ENCODE data around the gene NAPG. TPM values are rescaled to one million over a fixed set of nuclear protein-coding genes. Genes with fewer than 3 reads are reported as not detected.
"Not testable (repeated sequence)": the region's sequence is repeated elsewhere in the genome, so short reads cannot be mapped to it uniquely, and the experiment has no call there.

NAPG gene
- total RNA-seq, 1 donor from 2014 or later: 32.0 TPM

DNA sequence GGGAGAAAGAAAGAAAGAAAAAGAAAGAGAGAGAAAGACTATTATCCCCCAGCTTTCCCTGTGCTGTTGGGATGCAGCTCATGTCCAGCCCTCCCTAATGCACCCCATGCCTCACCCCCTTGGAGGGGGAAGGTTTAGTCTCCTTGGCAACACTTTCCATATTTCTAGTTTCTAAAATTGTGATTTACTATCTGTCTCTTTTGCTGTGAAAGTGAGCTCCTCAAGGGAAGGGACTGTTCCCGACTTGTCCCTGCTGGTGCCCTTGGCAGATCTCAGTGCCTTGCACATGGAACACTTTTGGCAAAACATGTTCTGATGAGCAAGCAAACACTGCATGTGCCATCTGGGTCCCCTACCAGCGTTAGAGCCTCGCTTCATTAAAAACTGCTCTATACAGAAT lies 11.7 kb upstream of the NAPG start:
- intact Hi-C loops (cut with micrococcal nuclease): no loop called here

DNA sequence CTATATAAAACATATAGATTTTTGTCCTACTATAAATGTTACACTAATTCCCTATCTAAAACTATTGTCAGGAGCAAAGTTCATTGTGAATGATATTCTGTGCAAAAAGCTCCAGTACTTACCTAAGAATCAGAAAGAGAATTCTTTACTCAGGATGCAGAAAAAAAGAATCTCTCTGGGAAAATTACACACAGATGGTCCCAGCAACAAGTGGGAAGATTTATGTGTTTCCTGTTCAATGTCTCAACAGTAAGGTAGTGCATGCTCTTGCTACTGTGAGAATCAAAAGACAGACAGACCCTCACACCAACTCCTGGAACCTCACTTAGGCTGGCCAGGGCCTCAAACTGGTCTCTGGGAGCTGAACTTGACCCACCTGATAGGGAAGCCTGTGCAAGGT lies 11.2 kb upstream of the NAPG start:
- intact Hi-C loops (cut with micrococcal nuclease): no loop called here

DNA sequence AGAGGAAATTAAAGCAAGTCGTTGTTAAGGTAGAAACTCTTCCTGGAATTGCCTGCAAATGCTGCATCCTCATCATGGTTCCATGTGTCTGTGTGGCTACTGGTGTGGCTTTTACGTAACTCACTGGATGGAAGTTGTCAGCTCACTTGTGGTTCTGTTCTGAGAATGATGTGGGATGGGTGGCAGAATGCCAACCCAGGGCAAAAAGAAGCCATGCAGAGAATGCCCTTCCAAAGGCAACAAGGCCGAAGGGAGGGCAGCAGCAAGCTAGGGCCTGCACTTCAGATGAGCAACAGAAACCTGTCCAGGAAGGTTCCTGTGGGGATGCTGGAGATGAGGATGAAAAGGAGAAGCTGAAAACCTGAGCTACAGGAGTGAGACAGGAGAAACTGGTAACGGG lies 10.4 kb upstream of the NAPG start:
- intact Hi-C loops (cut with micrococcal nuclease): no loop called here

DNA sequence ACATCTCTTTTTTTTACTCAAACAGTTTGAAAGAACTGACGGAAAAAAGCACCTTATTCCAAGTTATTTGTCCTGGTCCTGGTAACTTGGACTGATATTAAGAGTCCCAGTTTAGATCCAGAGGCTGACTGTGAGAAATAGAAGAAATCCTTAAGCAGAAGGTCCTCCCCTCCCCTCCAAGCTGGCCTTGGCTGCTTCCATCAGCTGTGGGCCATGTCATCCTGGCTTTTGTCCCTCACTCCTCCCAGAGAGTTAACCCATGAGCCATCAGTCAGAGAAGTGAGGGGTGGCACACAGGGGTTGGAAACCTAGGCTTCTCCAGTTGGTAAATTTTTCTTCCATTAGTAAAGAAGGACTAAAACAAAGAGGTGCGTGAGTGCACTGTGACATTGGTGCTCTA lies 9.7 kb upstream of the NAPG start:
- intact Hi-C loops (cut with micrococcal nuclease): no loop called here

DNA sequence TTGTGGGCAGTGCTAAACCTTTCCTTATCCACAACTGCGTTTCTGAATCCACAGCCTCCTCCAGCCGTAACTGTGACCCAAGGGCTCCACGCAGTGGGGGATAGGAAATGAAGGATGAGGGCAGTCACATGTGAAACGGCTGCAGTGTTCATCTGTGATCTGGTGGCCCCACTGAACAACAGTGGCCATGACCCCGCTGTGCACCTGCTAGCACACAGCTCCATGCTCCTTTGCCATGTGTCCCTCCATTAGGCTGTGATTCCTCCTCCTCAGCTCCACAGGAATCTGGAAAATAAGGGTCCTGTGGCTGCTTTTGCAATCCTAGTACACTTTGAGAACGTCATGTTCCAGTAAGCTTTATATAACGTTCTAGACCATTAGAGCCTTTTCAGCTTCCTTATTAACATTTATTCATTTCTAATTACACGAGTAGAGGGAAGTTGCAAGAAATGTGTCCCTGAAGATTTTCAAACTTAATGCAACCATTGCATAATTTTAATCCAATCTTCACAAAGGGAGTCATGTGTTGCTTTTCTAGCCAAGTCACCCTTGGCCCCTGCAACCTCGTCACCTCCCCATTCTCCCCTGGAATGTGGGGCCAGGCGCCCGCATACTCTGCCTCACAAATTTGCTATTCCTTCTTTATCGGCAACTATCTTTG lies 7.1 kb upstream of the NAPG start:
- intact Hi-C loops (cut with micrococcal nuclease): no loop called here

DNA sequence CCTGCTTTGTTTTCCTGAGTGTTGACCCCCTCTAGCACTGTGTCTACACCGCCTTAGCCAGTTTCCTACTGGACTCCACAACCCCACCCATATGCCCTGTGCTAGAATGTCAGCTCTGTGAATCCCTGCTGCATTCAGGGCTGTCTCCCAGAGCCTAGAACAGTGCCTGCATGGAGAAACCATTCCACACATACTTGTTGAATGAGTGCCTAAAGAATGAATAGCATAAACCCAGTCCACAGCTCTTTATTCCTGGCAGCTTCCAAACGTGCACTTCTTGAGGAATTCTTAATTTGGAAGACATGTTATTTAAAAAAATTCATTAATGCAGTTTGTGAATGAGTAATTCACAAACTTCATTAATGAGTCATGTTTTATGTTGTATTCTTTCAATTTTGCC lies 6.5 kb upstream of the NAPG start:
- intact Hi-C loops (cut with micrococcal nuclease): no loop called here

DNA sequence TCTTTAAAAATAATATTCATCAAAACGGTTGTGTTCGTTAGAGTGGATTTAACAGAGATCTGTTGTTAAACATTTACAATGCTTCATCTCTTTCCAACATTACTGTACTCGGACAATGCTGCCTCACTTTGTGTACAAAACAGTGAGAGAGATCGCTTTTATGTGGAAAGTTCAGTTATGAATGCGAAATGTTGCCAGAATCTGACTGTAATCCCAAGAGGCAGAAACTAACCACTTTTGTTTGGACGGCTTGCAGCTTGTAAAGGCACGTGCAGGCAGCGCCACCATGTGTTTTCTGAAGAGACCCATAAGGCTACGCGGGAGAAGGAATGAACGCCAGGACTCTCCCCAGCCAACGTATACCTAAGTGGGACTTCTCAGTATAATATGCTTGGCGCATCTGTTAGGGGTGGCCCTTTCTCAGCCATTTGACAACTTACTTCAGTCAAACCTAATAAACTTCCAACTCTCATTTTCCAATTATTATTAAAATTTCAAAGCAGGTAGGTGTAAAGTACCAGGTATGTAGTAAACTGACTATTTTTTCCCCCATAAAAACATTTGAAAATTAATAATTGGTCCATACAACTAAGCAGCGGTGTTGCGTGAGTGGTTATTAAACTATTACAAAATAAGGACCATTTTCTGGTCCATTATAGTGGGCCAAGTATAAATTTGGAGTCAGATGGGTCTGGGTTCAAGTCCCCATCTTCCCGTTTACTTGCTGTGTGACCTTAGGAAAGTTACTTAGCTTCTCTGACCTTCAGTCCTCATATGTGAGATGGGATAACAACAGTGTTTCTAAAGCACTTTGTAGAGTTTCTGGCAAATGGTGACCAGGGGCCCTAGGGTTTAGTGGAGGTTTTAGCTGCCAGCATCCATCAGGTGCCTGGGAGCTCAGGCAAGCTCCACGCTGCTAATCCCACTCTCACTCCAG lies 5.6 kb upstream of the NAPG start:
- intact Hi-C loops (cut with micrococcal nuclease): loop anchor here (1.0 to 10.0 kb wide), 3 partner anchors 265 to 1045 kb away; partner anchors contain the start of gene RALBP1

DNA sequence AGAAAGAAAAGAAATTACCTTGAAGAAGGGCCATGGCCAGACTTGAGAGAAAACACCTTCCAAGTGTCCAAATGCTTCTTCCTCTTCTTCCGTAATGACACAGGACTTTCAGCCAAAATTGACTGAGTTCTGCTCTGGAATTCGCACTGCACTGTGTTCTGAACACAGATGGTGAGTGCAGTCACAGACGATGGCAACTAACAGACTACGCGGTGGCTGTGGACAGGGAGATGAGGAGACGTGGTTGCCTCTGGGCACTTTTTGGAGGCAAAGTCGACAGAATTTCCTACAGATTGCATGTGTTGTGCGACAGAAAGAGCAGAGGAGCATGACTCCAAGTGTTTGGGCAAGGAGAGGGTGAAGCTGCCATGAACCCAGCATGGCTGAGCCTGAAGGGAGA lies 4.3 kb upstream of the NAPG start:
- intact Hi-C loops (cut with micrococcal nuclease): loop anchor here (10.0 kb wide), 2 partner anchors 263 to 1047 kb away; partner anchors contain the start of gene RALBP1

DNA sequence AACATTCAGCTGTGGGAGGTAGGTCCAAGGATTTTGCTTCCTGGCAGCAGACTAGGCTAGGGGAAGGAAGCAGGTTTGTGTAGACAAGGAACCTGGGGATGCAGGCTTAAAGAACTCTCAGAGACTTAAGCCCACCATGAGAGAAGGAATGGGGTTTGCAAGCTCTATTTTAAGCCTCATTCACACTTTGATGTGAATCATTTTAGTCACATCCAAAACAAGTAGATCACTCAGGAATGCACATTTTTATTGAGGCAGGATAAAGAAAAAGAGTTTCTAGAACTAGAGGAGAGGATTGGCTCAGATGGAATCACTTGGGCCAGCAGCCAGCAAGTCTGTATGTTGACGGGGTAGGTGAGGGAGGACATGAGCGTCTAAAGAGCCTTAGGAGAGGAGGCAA lies 3.3 kb upstream of the NAPG start:
- intact Hi-C loops (cut with micrococcal nuclease): loop anchor here (10.0 kb wide), 2 partner anchors 262 to 1048 kb away; partner anchors contain the start of gene RALBP1

DNA sequence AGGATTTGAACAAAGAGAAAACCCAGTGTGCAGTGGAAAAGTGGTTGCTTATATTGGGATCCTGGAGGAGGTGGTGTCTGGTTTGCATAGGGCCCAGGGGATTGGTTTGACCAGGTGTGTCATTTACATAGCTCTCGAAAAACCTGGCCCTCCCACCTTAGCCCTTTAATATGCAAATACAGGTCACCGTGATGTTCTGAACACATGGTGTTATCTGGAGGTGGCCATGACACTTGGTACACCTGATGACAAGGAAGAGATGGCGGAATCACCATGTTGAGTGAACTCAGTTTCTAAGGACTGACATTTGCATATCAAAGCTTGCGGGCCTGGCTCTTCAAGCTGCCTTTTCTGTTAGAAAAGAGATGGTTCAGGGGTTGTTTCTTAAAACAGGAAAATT lies 2.3 kb upstream of the NAPG start:
- intact Hi-C loops (cut with micrococcal nuclease): loop anchor here (10.0 kb wide), 2 partner anchors 261 to 1049 kb away; partner anchors contain the start of gene RALBP1

DNA sequence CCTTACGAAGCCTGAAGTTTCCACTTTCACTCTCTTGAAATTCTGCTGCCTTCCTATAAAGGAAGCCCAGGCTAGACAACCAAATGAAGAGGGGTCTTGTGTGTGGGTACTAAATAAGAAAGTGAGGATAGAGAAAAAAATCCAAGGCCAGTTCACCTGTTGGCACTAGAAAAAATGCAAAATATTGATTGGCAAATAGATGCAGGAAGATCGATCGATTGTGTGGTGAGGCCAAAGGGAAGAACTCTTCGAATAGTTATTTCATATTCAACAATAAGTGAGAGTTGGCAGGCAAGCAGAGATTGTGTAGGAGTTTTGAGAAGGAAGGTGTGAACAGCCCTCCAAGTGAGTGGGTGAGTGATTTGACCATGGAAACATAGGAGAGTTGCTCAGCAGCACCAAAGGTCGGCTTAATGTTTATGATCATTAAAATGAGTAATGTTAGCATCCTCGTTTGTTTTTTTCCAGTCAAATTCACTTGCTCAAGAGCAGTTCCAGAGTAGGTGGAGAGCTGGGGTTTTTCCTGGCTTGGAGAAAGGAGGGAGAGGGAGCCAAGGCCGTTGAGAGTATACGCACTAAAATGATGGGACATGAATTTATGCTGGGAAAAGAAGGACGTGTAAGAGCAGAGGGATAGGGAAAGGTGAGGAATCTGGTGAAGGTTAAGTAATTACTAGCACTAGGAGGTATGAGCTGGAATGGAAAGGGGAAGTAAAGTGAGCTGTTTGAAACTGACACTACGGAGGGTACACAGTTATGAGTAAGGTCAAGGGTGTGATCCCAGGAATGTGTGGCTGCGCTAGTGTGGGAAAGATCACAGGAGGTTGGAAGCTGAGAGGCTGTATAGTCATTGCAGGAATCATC lies 1.1 kb upstream of the NAPG start:
- intact Hi-C loops (cut with micrococcal nuclease): loop anchor here (1.0 to 10.0 kb wide), 5 partner anchors 260 to 1328 kb away; partner anchors contain the start of genes CHMP1B, RALBP1 and TWSG1

DNA sequence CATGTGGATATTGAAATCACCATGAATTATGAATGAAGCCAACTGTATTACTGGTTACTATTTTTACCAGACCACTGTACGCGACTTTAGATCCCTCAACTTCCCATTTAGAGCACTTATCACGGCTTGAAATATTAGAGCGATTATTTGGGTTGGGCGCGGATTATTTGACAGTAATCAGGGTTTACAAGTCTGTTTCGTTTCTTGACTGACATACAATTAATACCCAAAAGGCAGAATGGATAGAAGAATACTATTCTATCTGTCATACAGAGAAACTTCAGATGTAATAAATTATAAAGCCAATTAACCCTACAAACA lies 496 bp upstream of the NAPG start:
- intact Hi-C loops (cut with micrococcal nuclease): loop anchor here (1.0 to 10.0 kb wide), 5 partner anchors 259 to 1327 kb away; partner anchors contain the start of genes CHMP1B, RALBP1 and TWSG1

DNA sequence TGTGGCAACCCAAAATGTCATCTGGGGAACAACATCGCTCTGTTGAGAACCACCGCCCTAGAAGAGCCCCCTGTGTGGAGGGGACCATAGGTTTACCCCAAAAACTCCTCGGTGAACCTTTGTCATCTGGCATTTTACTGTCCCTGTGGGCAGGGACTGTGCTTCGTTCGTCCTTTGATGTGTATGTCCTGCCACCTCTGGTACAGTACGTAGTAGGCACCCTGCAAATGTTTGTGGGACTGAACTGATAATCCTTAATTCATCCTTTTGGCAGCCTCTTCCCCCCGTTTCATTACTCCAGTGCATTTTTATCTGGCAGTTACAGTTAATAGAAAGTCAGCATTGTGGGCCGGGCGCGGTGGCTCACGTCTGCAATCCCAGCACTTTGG lies 728 bp downstream of the NAPG start:
- intact Hi-C loops (cut with micrococcal nuclease): loop anchor here (5.0 to 10.0 kb wide), 4 partner anchors 258 to 1326 kb away; partner anchors contain the start of genes CHMP1B, RALBP1 and TWSG1

DNA sequence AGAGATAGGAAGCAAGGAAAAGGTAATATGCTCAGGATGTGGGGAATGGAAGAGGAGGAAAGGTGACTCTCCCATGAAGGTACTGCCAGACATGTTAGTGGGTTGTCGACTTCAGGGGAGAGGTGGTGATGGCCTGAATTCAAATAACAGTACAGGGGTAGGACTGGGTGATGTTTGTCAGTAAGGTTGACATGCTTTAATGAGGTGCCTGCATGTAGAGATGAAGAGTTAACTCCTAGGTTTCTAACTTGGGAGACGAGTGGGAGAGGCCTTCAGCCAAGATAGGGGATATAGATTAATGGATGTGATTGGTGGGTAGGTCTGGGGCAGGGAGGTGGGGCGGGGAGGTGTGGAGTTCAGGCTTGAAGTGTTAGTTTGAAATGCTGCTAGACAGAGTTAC lies 2.6 kb downstream of the NAPG start:
- intact Hi-C loops (cut with micrococcal nuclease): loop anchor here (5.0 to 10.0 kb wide), 4 partner anchors 256 to 1324 kb away; partner anchors contain the start of genes CHMP1B, RALBP1 and TWSG1

DNA sequence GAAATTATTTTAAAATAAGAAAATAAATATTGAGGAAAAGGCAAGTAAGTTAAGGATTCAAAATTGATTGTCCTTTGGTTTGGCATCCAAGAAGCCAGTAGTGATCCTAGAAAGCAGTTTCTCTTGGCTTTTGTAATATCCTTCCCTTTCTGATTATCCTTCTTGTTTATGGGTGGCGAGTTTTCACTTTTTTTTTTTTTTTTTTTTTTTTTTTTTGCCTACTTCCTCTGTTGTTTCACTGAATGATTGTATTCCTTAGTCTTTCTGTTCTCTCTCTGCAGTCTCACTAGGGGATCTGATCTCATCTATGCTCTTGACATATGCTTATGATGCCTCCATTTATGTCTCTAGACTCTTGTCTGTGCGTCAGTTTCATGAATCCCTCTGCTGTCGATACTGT lies 4.2 kb downstream of the NAPG start:
- intact Hi-C loops (cut with micrococcal nuclease): no loop called here

DNA sequence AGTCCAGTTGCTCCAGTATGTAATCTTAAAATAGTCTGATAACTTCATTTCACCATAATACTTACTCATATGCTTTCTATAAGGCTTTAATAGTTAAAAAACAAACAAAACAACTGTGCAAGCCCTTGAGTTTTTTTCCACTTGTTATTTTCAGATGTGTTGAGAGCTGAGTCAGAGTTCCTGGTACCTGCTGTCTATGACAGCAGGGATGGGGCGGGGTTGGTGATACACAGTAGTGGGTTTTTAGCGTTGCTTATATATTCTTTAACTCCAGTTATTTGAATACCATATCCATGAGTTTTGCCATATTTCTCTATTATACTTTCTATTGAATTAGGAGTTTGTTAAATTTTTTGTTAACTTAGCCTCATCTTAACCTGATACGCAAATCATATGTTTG lies 5.0 kb downstream of the NAPG start:
- intact Hi-C loops (cut with micrococcal nuclease): no loop called here

DNA sequence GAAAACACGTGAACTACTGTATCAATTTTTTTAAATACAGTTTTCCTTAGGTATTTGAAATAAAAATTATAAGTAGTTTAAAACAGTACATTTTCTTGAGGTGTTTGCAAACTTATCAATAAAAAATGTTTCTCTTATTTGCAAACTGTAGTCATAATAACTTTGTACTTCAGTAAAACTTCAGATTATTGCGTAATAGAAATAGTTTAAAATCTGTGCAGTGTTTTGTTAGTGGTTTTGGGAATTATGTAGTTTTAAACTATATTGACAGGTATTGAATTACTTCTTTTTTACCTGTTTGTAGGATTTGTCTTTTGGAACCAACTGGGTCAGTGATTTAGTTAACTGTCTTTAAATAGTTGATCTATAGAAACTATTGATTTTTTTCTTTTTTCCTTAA lies 7.3 kb downstream of the NAPG start:
- intact Hi-C loops (cut with micrococcal nuclease): no loop called here

DNA sequence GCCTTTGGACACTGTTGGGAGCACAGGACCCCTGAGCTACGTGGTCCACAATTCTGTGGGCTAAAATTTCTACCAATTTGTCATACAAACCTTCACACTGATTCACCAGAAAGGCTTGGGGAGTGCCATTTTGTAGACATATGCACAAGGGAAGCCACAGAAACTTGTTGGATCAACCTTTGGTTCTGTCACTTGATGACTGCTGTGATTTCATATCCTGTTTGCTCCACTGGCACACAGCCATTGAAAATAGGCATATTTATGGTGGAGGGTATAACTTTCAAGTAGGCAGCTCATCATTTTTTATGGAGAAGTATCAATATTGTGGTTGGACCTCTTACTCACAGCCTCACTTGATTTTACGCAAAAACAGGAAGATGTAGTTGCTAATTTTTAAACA lies 10.5 kb downstream of the NAPG start:
- intact Hi-C loops (cut with micrococcal nuclease): no loop called here

DNA sequence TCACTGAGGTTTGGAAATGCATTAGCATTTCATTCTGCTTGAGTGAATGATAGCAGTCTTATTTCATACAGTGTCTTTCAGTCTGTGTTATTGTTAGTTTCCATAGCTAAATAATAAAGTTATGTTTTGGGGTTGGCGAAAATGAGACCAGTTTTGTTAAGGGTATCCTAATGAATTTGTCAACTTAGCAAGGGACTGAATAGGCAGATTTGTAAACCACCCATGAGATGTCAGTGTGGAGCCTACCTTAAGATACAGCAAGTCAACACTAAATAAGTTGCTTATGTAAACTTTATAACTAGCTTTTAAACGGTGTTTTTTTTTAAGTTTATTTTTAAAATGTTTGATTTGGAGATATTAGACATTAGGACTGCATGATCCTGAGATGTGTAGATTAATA lies 11.9 kb downstream of the NAPG start:
- intact Hi-C loops (cut with micrococcal nuclease): no loop called here

DNA sequence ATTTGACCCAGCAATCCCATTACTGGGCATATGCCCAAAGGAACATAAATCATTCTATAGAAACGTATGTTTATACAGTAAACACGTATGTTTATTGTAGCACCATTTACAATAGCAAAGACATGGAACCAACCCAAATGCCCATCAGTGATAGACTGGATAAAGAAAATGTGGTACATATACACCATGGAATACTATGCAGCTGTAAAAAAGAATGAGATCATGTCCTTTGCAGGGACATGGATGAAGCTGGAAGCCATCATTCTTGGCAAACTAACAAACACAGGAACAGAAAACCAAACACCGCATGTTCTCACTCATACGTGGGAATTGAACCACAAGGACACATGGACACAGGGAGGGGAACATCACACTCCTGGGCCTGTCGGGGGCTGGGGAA lies 13.3 kb downstream of the NAPG start:
- intact Hi-C loops (cut with micrococcal nuclease): not testable (repeated sequence)

DNA sequence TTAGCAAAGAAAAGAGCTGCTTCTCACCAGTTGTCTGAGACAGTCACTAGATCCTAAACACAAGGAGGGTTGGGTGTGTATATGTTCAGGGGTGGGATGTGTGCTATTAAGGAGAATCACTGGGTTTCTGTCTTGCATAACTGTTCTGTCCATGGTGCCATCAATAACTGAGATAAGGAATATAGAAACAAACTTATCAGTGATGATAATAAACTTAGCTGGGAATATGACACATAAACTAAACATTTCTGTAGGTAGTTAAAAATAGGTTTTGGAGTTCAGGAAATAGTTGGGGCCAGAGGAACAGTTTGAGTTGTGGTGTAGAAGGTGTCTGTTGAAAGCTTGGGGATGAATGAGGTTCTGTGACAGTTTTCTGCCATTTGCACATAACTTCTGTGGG lies 17.4 kb downstream of the NAPG start:
- intact Hi-C loops (cut with micrococcal nuclease): no loop called here
